Activated CD8-positive, alpha-beta memory T cell treated with anti-CD3 and anti-CD28 coated beads for 24 hours (primary cell): ENCODE results near the gene CAVIN1.
"Not testable (repeated sequence)": the region's sequence is repeated elsewhere in the genome, so short reads cannot be mapped to it uniquely, and the experiment has no call there.

ENCODE experiments used
- DNase-seq: peaks from one replicate; pipeline ENCODE4 v3.0.0-alpha.2; 2020

Gene CAVIN1, protein sequence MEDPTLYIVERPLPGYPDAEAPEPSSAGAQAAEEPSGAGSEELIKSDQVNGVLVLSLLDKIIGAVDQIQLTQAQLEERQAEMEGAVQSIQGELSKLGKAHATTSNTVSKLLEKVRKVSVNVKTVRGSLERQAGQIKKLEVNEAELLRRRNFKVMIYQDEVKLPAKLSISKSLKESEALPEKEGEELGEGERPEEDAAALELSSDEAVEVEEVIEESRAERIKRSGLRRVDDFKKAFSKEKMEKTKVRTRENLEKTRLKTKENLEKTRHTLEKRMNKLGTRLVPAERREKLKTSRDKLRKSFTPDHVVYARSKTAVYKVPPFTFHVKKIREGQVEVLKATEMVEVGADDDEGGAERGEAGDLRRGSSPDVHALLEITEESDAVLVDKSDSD

DNA sequence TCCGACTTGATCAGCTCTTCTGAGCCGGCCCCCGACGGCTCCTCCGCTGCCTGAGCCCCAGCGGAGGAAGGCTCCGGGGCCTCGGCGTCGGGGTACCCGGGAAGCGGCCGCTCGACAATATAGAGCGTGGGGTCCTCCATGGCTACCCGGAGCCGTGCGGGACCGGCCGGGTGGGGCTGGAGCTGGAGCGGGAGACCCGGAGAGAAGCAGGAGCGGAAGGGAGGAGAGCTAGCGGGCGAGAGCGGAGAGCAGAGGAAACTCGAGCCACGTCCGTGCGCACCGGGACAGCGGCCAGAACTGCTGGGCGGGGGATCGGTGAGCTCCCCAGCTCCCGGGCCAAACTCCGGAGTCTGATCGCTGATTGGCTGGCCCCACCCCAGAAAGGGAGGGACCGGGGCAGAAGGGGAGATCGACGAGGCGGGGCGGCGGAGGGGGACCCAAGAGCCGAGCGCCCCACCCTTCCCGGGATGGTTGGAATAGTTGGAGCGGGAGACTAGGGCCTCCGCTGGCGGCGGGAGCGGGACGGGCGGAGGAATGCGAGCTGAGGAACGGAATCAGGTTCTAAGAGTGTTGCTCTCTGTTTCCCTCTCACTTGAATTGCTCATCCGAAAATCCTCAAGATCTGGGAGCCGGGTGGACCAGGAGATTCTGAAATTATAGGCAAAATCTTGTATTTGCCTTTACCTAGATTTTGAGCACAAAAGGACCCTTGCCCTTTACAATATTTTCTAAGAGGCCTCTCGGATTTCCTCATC is at the start of gene CAVIN1:
Gene CAVIN1, minus strand, starts transcription at position 299 of the 755 bp plus-strand sequence. Its CDS starts 159 bp downstream, at position 140.
- no peak for DNase-seq

DNA sequence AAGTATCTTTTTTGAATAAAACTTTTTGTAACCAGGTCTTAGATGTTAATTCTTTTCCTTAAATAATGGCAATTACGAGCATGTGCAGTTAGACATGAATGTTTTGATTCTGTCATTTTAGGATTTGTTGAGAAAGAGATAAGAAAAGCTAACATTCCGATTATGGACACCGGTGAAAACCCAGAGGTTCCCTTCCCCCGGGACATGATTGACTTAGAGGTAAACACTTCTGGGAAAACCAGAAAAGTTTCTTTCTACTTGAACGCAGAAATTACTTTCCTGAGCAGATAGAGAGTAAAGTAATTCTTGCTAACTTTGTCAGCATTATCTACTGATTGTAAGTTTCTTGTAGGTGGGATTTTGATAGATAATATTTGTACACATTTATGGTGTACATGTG is 44.8 kb upstream of the CAVIN1 start:
- DNase-seq: no peak

DNA sequence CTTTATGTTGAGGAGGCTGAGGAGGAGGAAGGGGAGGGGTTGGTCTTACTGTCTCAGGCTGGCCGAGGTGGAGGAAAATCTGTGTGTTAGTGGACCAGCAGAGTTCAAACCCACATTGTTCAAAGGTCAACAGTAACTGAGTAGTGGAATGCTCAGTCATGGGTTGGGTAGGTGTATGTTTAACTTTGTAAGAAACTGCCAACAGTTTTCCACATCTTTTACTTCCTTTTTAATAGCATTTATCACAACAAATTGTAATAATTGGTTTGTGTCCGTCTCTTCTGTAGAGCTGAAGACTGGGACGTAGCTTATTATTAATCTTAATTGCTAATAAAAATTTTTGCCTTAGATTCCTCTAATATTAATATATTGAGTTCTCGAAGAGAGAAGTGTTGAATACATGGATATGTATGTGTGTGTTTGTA is 40.9 kb upstream of the CAVIN1 start:
- DNase-seq: no peak

DNA sequence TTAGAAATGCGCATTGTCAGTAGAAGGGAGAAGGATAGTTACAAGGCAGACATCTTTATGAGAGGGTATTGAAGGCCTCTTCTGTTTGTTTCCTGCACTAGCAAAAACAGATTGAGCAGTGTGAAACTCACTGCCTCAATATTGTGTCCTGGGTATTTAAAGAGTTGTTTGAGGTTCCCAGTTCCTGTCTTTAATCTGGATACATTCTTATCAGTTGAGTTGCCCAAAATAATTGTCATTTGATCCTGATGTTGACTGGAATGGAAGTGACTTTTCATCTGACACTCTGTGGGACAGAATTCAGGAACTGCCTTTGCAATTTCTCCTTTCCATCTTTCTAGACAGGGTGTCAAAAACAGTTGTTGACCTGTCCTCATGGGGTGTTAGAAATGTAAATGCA is 37.3 kb upstream of the CAVIN1 start:
- no peak for DNase-seq

DNA sequence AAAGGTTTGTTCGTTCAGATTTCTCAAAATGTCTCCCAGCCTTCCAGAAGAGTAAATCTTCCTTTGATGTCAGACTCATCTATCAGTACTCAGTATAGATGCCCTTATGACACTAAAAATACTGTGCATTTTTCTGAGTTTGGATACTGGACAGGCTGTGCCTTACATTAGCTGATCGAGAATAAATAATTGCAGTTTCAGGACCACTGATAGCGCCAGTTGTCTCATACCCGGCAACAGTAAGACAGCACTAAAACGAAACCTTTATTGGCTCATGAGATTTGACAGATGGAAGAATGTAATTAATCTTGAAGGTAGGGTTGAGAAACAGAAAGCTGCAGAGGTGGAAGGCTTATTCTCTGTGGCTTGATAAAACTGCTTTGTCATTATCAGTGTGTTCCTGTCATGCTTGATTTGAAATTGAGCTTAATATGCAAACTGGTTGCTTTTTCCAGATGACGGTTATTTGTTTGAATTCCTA is 36.8 kb upstream of the CAVIN1 start:
- DNase-seq: no peak

DNA sequence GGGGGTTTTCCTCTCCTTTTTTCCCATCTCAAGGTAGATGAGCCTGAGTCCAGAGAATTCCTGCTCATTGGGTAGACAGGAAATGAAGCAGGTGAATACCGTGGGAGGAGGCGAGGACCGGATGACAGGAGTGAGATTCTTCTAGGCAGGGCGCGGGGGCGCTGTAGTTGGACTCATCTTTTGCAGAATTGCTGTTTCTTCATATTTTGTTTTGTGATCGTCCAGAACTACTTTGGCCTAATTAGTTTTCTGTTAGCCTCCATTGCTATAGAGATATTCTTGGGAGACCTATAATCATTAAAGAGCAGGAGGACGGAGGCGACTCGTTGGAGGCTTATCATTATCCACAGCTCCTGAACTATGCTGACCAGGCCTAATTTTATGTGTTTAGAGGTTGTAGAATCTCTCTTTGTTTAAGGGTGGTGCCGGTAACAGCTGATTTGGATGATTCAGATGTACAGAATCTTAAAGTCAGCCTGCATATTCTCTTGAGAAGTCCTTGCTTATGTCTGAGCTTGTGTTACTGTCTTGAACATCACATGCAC is 36.3 kb upstream of the CAVIN1 start:
- DNase-seq: no peak

DNA sequence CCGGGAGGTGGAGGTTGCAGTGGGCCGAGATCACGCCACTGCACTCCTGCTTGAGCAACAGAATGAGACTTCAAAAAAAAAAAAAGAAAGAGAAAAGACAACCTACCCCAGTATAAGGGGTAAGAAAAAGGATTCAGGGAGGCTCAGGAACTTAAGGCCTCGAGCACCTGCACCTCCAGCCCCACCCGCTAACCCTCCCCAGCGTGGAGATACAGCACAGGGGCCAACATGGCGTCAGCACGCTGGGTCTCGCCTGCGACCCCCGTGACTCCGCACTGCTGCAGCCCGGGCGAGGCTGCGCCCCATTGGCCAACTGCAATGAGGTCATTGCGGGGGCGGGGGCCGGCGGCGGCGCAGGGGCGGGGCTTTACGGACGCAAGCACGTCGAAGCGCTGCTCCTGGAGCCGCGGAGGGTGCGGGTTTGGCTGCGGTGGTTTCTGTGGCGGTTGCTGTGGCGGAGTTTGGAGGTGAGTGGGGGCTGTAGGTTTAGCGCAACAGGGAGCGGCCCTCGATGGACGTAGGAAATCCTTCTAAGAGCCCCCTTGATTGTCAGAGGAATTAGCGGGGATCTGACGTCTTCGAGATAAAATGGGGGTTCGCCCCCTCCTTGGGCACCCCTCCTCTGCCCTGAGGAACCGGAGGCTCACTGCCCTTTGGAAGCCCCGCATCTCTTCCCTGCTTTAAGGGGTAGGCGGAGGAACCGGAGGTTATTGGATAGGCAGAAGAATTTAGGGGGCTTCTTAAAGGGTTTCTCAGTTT is 35.6 kb upstream of the CAVIN1 start, which contains the start of gene ATP6V0A1:
Gene ATP6V0A1, plus strand, starts transcription at position 382 of the 759 bp plus-strand sequence. CDS start 2,017 bp downstream, outside the sequence.
- peak; percentile 93 for DNase-seq

DNA sequence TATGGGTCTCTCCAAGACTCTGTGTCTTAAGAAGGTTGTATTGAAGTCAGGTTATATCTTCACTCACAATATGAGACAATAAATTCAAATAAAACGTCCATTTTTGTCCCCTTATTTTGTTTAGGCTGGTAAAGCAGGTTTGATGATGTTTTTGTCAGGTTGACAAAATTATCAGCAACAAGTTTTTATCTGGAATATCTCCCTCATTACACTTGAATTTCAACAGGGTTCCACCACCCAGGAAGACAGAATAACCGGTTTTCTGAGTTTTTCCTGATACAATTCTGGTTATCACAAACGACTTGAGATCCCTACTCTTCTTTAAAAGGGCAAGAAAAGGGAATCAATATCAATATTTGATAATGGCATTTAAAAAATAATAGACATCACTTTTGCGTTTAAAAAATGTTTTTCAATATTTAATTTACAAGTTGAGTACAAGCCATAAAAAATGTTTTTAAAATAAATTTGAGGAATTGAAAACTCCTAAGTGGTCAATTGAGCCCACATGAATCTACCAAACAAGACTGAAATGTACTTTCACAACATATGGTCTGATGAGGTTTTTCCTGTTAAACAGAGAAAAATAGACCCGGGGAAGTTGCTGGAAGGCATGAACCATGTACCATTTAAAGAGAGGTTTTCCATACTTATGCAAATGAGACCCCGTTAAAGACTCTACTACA is 34.2 kb upstream of the CAVIN1 start:
- DNase-seq: no peak

DNA sequence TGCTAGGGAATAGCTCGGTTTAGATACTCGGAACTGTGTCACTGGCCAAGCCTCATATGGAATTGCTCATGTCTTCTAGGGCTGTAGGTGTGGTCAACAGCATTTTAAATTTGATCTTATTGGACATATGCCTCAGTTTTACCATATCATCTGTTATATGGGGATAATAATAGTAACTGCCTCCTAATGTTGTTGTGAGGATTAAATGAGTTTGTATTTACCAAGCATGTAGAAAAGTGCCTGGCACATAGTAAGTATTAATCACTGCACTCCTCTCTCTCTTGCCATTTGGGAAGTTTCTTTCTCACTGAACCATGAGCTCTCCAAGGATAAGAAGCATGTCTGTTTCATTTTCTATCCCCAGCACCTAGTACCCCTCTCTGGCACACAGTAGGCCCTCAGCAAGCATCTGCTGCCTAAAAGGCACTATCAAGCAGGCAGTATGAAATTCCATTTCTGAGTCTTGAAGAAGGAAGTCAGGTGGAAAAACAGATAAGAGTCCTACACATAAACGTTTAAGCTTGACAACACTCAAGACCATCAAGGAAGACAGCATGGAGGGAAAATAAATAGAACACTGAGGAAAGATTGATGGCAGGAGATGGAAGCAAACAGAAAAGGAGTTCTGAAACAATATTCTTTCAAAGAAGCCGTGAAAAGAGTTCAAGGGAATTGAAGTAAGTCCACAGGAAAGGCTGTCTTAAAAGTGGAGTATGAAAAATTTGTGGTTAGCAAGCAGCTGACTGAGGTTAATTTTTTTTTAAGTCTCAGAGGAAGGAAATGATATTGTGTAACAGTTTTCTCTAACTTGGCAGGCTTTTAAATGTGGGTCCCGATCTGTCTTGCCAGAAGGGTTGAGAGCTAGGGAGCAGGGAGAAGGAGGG is 33.4 kb upstream of the CAVIN1 start:
- DNase-seq: no peak

DNA sequence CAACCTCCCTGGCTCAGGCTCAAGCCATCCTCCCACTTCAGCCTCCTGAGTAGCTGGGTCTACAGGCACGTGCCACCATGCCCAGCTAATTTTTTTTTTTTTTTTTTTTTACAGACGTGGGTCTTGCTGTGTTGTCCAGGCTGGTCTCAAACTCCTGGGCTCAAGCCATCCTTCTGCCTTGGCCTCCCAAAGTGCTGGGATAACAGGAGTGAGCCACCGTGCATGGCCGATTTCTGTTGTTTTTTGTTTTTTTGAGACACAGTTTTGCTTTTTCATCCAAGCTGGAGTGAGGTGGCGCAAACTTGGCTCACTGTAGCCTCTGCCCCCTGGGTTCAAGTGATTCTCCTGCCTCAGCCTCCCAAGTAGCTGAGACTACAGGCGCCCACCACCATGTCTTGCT is 31.9 kb upstream of the CAVIN1 start:
- not testable (repeated sequence) for DNase-seq

DNA sequence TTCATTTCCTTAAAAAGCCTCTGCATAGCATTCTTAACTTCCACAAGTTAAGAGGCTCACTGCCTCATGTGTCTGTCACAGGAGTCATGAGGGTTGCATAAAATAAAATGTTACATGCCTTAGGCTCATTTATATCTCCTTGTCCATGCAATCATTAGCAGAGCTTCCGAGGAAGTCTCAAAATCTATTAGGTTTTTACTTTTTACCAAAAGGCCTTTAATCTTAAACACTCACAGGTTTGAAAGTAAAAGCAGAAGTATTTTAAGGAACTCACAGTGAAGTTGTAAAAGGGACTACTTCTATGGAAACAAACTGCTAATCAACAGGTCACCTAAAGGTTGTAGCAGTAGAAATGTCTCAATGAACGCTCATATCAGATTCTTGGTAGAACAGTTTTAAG is 30.4 kb upstream of the CAVIN1 start:
- DNase-seq: no peak

DNA sequence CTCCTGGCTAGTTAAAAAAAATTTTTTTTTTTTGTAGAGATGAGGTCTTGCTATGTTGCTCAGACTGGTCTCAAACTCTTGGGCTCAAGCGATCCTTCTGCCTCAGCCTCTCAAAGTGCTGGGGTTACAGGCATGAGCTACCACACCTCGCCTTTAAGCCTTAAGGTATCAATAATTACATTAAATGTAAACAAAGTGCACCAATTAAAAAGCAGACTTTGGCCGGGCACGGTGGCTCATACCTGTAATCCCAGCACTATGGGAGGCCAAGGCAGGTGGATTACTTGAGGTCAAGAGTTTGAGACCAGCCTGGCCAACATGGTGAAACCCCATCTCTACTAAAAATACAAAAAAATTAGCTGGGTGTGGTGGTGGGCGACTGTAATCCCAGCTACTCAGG is 28.2 kb upstream of the CAVIN1 start:
- DNase-seq: not testable (repeated sequence)

DNA sequence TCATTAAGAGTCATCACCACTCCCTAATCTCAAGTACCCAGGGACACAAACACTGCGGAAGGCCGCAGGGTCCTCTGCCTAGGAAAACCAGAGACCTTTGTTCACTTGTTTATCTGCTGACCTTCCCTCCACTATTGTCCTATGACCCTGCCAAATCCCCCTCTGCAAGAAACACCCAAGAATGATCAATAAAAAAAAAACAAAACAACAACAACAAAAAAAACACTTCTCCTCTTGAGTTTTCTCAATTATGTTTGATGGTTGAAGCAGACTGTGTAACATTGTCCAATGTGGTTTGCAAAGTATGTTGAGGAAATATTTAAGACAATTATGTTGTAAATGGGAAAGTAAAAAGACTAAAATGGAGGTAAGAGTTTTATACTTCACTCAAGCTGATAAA is 26.8 kb upstream of the CAVIN1 start:
- DNase-seq: not testable (repeated sequence)

DNA sequence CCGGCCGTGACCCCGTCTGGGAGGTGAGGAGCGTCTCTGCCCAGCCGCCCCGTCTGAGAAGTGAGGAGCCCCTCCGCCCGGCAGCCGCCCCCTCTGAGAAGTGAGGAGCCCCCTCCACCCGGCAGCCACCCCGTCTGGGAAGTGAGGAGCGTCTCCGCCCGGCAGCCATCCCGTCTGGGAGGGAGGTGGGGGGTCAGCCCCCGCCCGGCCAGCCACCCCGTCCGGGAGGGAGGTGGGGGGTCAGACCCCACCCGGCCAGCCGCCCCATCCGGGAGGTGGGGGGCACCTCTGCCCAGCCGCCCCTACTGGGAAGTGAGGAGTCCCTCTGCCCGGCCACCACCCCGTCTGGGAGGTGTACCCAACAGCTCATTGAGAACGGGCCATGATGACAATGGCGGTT is 26.1 kb upstream of the CAVIN1 start:
- DNase-seq: not testable (repeated sequence)

DNA sequence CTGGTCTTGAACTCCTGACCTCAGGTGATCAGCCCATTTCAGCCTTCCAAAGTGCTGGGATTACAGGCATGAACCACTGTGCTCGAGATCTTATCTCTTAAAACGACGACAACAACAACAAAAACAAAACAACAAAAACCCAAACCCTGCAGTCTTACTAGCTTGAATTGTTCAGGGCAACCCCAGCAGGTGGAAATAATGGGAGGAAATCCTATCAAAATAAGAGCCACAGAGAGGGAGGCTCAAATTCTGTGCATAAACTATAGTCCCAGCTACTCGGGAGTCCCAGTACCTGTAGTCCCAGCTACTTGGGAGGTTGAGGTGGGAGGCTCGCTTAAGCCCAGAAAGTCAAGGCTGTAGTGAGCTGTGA is 19.1 kb upstream of the CAVIN1 start:
- no peak for DNase-seq

DNA sequence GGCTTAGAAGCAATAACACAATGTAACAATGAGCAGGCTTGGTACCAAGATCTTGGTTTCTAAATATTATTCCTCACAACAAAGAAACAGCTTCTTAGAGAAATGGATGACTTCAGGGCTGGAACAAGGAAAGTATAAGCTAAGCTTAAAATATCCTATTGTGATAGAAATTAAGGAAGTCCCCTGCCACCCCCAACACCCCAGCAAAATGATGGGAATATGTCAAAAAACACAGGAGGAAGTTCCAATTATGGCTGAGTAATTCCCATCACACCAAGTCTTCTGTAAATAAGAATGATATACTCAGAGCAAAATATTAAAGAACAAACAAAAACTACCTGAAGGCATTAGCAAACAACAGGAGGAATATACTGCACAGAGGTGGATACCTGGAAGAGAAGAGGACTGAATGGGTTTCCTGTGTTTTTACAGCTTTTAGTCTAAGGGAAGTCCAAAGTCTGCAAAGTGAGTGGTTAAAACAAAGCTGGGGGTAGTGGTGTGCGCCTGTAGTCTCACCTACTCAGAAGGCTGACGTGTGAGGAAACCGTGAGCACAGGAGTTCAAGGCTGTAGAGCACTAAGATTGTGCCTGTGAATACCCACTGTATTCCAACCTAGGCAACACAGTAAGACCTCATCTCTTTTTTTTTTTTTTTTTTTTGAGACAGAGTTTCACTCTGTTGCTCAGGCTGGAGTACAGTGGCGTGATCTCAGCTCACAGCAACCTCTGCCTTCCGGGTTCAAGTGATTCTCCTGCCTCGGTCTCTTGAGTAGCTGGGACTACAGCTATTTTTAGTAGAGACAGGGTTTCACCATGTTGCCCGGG is 18.5 kb upstream of the CAVIN1 start:
- DNase-seq: no peak

DNA sequence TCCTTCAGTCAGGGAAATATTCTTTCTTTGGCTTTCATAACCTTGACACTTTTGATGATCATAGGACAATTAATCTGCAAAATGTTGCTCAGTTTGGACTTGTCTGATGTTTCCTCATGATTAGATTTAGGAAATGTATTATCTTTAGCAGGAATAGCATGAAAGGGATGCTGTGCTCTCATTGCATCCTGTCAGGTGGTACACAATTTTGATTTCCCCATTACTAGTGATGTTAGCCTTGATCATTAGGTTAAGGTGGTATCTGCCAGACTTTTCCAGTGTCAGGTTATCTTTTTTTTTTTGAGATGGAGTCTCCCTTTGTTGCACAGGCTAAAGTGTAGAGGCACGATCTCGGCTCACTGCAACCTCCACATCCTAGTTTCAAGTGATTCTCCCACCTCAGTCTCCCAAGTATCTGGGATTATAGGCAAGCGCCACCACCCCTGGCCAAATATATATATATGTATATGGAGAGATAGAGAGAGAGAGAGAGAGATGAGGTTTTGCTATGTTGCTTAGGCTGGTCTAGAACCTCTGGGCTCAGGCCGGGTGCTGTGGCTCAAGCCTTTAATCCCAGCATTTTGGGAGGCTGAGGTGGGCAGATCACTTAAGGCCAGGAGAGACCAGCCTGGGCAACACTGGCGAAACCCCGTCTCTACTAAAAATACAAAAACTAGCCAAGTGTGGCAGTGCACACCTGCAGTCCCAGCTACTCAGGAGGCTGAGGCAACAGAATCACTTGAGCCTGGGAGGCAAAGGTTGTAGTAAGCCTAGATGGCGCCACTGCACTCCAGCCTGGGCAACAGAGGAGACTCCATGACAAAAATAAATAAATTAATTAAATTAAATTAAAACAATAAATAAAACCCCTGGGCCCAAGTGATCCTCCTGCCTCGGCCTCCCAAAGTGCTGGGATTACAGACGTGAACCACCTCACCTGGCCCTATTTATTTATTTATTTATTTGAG is 15.8 kb upstream of the CAVIN1 start:
- DNase-seq: peak; percentile 74

DNA sequence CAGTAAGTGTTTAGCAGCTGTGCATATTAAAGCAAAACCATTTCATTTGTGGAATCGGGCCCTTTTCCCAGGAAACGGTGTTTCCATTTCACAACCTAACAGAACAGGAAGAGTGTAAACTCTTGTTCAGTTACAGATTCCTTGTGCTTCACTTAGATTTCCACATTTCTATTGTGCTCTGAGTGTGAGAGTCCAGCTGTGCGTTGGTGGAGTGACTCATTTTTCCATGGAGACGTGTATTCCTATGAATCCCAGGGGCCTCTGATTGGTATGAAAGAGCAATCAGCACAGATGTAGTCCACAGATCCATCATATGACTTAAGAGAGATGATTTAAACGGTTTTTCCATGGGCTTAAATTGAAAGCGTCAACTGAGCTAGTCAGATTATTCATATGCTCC is 13.3 kb upstream of the CAVIN1 start:
- DNase-seq: no peak

DNA sequence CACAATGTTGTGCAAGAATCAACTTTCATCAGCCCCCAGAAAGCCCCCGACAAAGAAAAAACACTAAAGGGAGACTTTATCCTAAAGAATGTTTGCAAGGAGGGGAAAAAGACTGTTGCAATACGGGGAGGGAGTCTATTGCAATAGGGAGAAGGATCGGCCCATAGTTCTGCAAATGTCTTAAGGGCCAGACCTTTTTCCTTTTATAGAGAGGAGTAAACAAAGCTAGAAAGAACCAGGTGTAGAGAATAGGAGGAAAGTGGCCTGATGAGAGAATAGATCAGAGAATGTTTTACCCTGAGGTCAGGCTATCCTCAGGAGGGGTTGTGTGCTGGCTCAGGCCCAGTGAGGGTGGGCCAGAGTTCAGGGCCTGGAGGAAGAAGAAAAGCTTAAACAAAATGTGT is 8.7 kb upstream of the CAVIN1 start:
- no peak for DNase-seq
